ENCODE data around the gene JUNB. TPM values are rescaled to one million over a fixed set of nuclear protein-coding genes. Genes with fewer than 3 reads are reported as not detected.
"Not testable (repeated sequence)": the region's sequence is repeated elsewhere in the genome, so short reads cannot be mapped to it uniquely, and the experiment has no call there.

JUNB gene
- total RNA-seq, 2 donors from 2014 or later: 574 to 618 TPM

DNA sequence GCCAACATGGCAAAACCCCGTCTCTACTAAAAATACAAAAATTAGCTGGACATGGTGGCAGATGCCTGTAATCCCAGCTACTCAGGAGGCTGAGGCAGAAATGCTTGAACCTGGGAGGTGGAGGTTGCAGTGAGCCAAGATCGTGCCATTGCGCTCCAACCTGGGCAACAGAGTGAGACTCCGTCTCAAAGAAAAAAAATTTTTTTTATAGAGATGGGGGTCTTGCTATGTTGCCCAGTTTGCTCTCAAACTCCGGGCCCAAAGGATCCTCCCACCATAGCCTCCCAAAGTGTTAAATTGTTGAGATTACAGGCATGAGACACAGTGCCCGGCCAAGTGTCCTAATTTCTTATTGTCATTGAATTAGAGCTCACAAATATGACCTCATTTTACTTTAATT lies 25.9 kb downstream of the JUNB start:
- ATAC-seq (replicated peaks in 1 of 2); H3K4me1 Mint-ChIP-seq (ENCODE audit: low read depth); H3K9me3 Mint-ChIP-seq; H3K4me3 Mint-ChIP-seq; DNase-seq; H3K27ac Mint-ChIP-seq; H3K27me3 Mint-ChIP-seq (ENCODE audit: low read depth): not testable (repeated sequence)
- peaks cover 3 to 11% of the 10 kb centered on the region in 2 donors for H3K36me3 Mint-ChIP-seq (ENCODE audit: insufficient read depth in 2 of 2)

GRCh38 chr19:12817810-12818209 lies 26.5 kb downstream of the JUNB start:
- H3K27ac Mint-ChIP-seq; DNase-seq; H3K4me1 Mint-ChIP-seq (ENCODE audit: low read depth); H3K36me3 Mint-ChIP-seq (ENCODE audit: insufficient read depth in 2 of 2); ATAC-seq (replicated peaks in 1 of 2); H3K9me3 Mint-ChIP-seq; H3K4me3 Mint-ChIP-seq; H3K27me3 Mint-ChIP-seq (ENCODE audit: low read depth): not testable (repeated sequence)

GRCh38 chr19:12821761-12822160 lies 30.5 kb downstream of the JUNB start:
- no peak overlapping the region for H3K4me3 Mint-ChIP-seq
- H3K36me3 Mint-ChIP-seq (ENCODE audit: insufficient read depth in 2 of 2): peaks cover 0 to 3% of the 10 kb centered on the region in 2 donors
- ATAC-seq (replicated peaks in 1 of 2) (peak in 1 of 2 donors; percentile 44), DNase-seq (no peak)
- peaks cover 13% of the 10 kb centered on the region for H3K4me1 Mint-ChIP-seq (ENCODE audit: low read depth)
- no peak overlapping the region for H3K27ac Mint-ChIP-seq
- peaks cover 21% of the 10 kb centered on the region for H3K27me3 Mint-ChIP-seq (ENCODE audit: low read depth)
- peaks cover 3% of the 10 kb centered on the region in 2 donors for H3K9me3 Mint-ChIP-seq

- peaks cover 50% of the 10 kb centered on the region for H3K27me3 Mint-ChIP-seq (ENCODE audit: low read depth)
Observed at GRCh38 chr19:12825254-12826131, 34.2 kb downstream of the JUNB start.

DNA sequence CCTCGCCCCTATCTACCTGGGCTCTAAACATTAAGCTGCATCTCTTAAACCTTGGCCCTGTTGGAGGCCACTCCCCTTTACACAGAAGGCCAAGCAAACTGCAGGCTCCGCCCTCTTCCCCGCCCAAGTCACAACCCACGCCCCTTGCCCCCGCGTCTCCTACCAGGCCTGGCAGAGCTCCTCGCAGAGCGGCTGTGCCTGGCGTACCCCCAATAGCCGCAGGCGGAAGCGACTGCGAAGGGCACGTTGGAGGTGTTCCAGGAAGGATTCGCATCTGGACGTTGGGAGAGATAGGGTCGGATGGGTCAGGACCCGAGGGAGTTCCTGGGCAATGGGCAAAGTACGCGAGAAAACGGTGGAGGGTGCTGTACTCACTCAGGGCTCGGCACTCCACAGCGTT lies 37.2 kb downstream of the JUNB start:
- Mint-ChIP-seq H3K4me3 (no peak overlapping the region), H3K36me3 (ENCODE audit: insufficient read depth in 2 of 2) (no peaks in the 10 kb centered on the region), H3K27me3 (ENCODE audit: low read depth) (peaks cover 80% of the 10 kb centered on the region), H3K27ac (no peak overlapping the region), H3K9me3 (no peaks in the 10 kb centered on the region), H3K4me1 (ENCODE audit: low read depth) (peaks cover 25% of the 10 kb centered on the region)
- peak; percentile 59 to 67 for ATAC-seq (replicated peaks in 1 of 2)
- peak; percentile 59 to 63 for DNase-seq

More at GRCh38 chr19:12825254-12826131, 34.2 kb downstream of the JUNB start:
- ATAC-seq (replicated peaks in 1 of 2) (peak; percentile 65 to 73), DNase-seq (peak; percentile 52 to 59)
- H3K27ac Mint-ChIP-seq: no peak overlapping the region
- H3K4me1 Mint-ChIP-seq (ENCODE audit: low read depth): peaks cover 13% of the 10 kb centered on the region
- H3K4me3 Mint-ChIP-seq: peak overlapping the region; percentile 58 to 71
- peaks cover 0 to 3% of the 10 kb centered on the region in 2 donors for H3K36me3 Mint-ChIP-seq (ENCODE audit: insufficient read depth in 2 of 2)
- H3K9me3 Mint-ChIP-seq: peaks cover 3% of the 10 kb centered on the region in 2 donors

- Mint-ChIP-seq H3K4me1 (ENCODE audit: low read depth) (peaks cover 40% of the 10 kb centered on the region), H3K27ac (no peak overlapping the region), H3K4me3 (peak overlapping the region; percentile 47 to 62), H3K27me3 (ENCODE audit: low read depth) (peaks cover 81% of the 10 kb centered on the region), H3K9me3 (no peaks in the 10 kb centered on the region), H3K36me3 (ENCODE audit: insufficient read depth in 2 of 2) (no peaks in the 10 kb centered on the region)
- ATAC-seq (replicated peaks in 1 of 2): no peak
- DNase-seq: no peak
Observed at GRCh38 chr19:12833418-12833737, 42.1 kb downstream of the JUNB start.

DNA sequence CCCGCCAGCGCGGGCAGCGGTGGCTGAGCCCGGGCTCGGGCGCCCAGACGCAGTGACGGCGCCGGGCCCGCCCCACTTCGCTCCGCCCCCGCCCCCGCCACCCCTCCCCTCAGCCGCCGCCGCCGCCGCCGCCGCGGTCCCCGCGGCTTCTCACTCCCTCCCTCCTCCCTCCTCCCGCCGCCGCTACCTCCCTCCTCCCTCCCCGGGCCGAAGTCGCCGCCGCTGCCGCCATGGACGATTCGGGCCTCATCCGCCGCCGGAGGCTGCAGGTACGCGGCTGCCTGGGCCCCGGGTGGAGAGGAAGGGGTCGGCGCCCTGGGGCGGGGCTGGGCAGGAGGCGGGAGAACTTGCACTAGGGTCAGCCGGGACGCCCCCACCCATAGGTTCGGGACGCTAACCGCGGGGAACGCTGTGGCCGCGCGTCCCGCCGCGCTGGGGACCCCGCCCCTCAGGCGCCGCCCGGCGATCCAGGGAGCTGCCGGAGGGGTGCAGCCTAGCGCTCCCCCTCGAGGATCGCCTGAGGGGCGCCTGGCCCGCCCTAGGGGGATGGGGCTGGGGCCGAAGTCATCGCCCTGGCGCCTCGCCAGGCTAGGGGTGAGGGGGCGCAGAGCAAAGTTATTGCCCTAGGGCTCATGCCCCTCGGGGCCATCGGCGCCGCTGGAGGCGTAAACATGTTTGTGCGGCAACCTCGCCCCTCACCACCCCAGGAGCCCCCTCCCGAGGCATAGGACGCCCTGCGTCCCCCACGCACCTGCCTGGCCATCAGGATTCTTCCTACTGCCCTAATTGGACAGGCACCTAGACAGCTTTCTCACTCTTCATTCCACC lies 42.7 kb downstream of the JUNB start:
- H3K9me3 Mint-ChIP-seq: no peaks in the 10 kb centered on the region
- peak overlapping the region; percentile 46 to 64 for H3K4me3 Mint-ChIP-seq
- ATAC-seq (replicated peaks in 1 of 2) (peak; percentile 15 to 17), DNase-seq (peak; percentile 44 to 51)
- H3K27ac Mint-ChIP-seq: no peak overlapping the region
- H3K4me1 Mint-ChIP-seq (ENCODE audit: low read depth): peaks cover 41% of the 10 kb centered on the region
- H3K36me3 Mint-ChIP-seq (ENCODE audit: insufficient read depth in 2 of 2): no peaks in the 10 kb centered on the region
- peaks cover 79% of the 10 kb centered on the region for H3K27me3 Mint-ChIP-seq (ENCODE audit: low read depth)

GRCh38 chr19:12834566-12834943 lies 43.3 kb downstream of the JUNB start, which contains the start of gene RTBDN:
Gene RTBDN, minus strand, starts transcription at chr19:12834579. Its CDS starts 4,600 bp downstream, at chr19:12829979.
- no peaks in the 10 kb centered on the region for H3K9me3 Mint-ChIP-seq
- H3K27ac Mint-ChIP-seq: no peak within 1 kb of the TSS
- H3K4me3 Mint-ChIP-seq: peak within 1 kb of the TSS; percentile 47 to 64
- no peak for ATAC-seq (replicated peaks in 1 of 2)
- peaks cover 47% of the 10 kb centered on the region for H3K4me1 Mint-ChIP-seq (ENCODE audit: low read depth)
- H3K36me3 Mint-ChIP-seq (ENCODE audit: insufficient read depth in 2 of 2): peaks cover 0 to 5% of the 10 kb centered on the region in 2 donors
- peaks cover 85% of the 10 kb centered on the region for H3K27me3 Mint-ChIP-seq (ENCODE audit: low read depth)
- peak in 1 of 2 donors; percentile 12 for DNase-seq

DNA sequence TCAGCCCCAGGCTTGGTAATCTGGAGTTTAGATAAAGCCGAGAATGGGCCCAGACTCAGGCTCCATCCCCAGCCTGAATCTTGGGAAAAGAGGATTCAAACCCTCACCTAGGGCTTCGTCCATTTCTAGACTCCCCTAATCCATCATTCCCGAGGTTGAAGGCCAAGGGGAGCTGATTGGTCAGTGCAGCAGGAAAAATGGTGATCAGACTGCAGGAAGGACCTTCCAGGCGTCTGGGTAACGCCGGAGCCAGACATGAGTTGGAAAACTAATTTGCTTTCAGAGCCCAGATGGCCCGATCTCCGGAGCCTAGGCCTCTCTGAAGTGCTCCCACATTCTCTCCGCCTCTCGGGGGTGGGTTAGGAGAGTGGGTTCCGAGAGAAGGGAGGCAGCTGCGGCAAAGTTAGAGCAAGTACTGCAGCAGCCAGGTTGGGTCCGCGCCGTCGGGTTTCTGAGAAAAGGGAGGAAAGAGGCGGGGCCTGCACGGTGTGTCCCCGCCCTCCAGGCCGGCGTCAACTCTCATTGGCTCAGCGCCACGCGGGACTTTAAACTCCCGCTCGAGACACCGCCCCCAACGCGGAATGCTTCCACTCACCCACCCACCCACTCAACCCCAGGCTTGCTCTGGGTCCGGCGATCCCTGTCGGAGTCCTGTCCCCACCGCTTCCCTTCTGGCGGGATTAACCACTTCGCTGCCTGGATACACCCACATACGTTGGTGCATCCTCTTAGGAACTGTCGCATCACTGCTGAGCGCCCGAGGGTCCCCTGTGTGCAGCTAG lies 43.9 kb downstream of the JUNB start:
- DNase-seq: peak; percentile 47 to 48
- H3K4me1 Mint-ChIP-seq (ENCODE audit: low read depth): peaks cover 51% of the 10 kb centered on the region

DNA sequence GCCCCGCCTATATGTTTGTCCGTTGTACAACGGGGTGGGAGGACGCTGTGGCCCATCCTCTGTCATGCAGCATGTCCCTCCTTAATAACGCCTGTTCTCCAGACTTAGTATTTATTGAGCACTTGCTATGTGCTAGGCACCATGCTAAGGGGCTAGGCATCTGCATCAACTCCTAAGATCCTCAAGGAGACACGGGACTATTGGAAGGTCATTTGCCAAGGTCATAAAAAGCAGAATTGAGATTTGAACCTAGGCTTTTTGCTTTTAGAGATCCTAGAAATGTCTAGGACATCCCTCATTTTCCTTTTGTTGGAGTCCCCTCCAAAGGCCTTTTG lies 45.2 kb downstream of the JUNB start:
- ATAC-seq (replicated peaks in 1 of 2): no peak
- H3K4me1 Mint-ChIP-seq (ENCODE audit: low read depth): peaks cover 64% of the 10 kb centered on the region

More for the DNA sequence above, 43.9 kb downstream of the JUNB start:
- Mint-ChIP-seq H3K27me3 (ENCODE audit: low read depth) (peaks cover 85% of the 10 kb centered on the region), H3K36me3 (ENCODE audit: insufficient read depth in 2 of 2) (peaks cover 0 to 5% of the 10 kb centered on the region in 2 donors), H3K4me3 (peak overlapping the region in 1 of 2 donors; percentile 64), H3K27ac (no peak overlapping the region), H3K9me3 (no peaks in the 10 kb centered on the region)
- no peak for ATAC-seq (replicated peaks in 1 of 2)

GRCh38 chr19:12837225-12837624 lies 45.9 kb downstream of the JUNB start:
- H3K4me3 Mint-ChIP-seq: peak overlapping the region; percentile 10 to 59
- DNase-seq (peak; percentile 18 to 47), ATAC-seq (replicated peaks in 1 of 2) (peak; percentile 27 to 46)
- peaks cover 85% of the 10 kb centered on the region for H3K27me3 Mint-ChIP-seq (ENCODE audit: low read depth)
- peaks cover 65% of the 10 kb centered on the region for H3K4me1 Mint-ChIP-seq (ENCODE audit: low read depth)
- no peaks in the 10 kb centered on the region for H3K9me3 Mint-ChIP-seq
- H3K27ac Mint-ChIP-seq: no peak overlapping the region
- peaks cover 0 to 5% of the 10 kb centered on the region in 2 donors for H3K36me3 Mint-ChIP-seq (ENCODE audit: insufficient read depth in 2 of 2)

More for the DNA sequence above, 45.2 kb downstream of the JUNB start:
- Mint-ChIP-seq H3K27me3 (ENCODE audit: low read depth) (peaks cover 85% of the 10 kb centered on the region), H3K36me3 (ENCODE audit: insufficient read depth in 2 of 2) (peaks cover 0 to 5% of the 10 kb centered on the region in 2 donors), H3K4me3 (peak overlapping the region in 1 of 2 donors; percentile 20), H3K9me3 (no peaks in the 10 kb centered on the region), H3K27ac (no peak overlapping the region)
- DNase-seq: no peak

DNA sequence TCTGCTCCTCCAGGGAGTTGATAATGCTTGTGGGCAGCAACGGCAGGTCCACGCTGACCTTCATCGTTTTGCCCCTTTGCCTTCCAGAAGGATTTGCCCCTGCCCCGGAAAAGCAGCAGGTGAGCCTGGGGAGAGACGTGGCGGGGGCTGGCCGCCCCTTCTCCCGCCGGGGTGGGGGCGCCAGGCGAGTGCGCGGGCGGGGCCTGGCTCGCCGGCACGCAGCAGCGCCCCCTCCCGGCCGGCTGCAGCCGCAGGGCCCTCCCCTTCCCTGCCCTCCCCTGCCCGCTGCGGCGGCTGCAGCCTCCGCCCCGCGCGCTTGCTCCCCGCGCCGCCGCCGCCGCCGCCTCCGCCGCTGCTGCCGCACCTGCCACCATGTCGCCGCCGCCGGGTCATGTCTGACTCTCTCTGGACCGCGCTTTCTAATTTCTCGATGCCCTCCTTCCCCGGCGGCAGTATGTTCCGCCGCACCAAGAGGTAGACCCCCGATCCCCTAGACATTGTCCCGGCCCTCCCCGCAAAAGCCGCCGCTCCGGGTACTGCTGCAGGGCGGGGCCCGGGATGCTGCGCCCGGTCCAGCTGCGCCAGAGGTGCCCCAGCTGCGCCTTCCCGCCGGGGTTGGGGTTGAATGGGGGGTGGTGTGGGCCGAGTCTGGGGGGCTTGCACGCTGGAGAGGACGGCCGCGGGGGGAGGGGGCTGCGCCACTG lies 47.0 kb downstream of the JUNB start, which contains the start of gene MAST1:
Gene MAST1, plus strand, starts transcription at position 334 of the 704 bp plus-strand sequence. Its CDS starts 58 bp downstream, at position 392.
- peaks cover 82% of the 10 kb centered on the region for H3K27me3 Mint-ChIP-seq (ENCODE audit: low read depth)
- H3K4me3 Mint-ChIP-seq: peak within 1 kb of the TSS; percentile 67 to 78
- peak; percentile 73 to 75 for ATAC-seq (replicated peaks in 1 of 2)
- DNase-seq: peak; percentile 76 to 79
- H3K9me3 Mint-ChIP-seq: no peaks in the 10 kb centered on the region
- peaks cover 0 to 5% of the 10 kb centered on the region in 2 donors for H3K36me3 Mint-ChIP-seq (ENCODE audit: insufficient read depth in 2 of 2)
- peaks cover 56% of the 10 kb centered on the region for H3K4me1 Mint-ChIP-seq (ENCODE audit: low read depth)
- H3K27ac Mint-ChIP-seq: no peak within 1 kb of the TSS
